Measurements from ENCODE around the gene CNPY1. TPM values are rescaled to one million over a fixed set of nuclear protein-coding genes. Genes with fewer than 3 reads are reported as not detected.

The CNPY1 gene
- total RNA-seq, 2 donors from 2014 or later: not detected

GRCh38 chr7:155543926-155544325, 2.4 kb downstream of the CNPY1 start:
- Histone ChIP-seq H3K9me3 (no peaks in the 10 kb centered on the region), H3K4me1 (no peaks in the 10 kb centered on the region), H3K9ac (ENCODE audit: low read depth in 2 of 2, low read length in 2 of 2) (no peak overlapping the region), H3K27ac (no peak overlapping the region), H3K4me3 (no peak overlapping the region), H3K36me3 (no peaks in the 10 kb centered on the region), H3K27me3 (no peaks in the 10 kb centered on the region)
- TF ChIP-seq, protein P1, sequence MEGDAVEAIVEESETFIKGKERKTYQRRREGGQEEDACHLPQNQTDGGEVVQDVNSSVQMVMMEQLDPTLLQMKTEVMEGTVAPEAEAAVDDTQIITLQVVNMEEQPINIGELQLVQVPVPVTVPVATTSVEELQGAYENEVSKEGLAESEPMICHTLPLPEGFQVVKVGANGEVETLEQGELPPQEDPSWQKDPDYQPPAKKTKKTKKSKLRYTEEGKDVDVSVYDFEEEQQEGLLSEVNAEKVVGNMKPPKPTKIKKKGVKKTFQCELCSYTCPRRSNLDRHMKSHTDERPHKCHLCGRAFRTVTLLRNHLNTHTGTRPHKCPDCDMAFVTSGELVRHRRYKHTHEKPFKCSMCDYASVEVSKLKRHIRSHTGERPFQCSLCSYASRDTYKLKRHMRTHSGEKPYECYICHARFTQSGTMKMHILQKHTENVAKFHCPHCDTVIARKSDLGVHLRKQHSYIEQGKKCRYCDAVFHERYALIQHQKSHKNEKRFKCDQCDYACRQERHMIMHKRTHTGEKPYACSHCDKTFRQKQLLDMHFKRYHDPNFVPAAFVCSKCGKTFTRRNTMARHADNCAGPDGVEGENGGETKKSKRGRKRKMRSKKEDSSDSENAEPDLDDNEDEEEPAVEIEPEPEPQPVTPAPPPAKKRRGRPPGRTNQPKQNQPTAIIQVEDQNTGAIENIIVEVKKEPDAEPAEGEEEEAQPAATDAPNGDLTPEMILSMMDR (IDR thresholded peaks at IDR 0.05): no peak
- DNase-seq: no peak
- intact Hi-C loops (cut with DNase I): no loop called here

DNA sequence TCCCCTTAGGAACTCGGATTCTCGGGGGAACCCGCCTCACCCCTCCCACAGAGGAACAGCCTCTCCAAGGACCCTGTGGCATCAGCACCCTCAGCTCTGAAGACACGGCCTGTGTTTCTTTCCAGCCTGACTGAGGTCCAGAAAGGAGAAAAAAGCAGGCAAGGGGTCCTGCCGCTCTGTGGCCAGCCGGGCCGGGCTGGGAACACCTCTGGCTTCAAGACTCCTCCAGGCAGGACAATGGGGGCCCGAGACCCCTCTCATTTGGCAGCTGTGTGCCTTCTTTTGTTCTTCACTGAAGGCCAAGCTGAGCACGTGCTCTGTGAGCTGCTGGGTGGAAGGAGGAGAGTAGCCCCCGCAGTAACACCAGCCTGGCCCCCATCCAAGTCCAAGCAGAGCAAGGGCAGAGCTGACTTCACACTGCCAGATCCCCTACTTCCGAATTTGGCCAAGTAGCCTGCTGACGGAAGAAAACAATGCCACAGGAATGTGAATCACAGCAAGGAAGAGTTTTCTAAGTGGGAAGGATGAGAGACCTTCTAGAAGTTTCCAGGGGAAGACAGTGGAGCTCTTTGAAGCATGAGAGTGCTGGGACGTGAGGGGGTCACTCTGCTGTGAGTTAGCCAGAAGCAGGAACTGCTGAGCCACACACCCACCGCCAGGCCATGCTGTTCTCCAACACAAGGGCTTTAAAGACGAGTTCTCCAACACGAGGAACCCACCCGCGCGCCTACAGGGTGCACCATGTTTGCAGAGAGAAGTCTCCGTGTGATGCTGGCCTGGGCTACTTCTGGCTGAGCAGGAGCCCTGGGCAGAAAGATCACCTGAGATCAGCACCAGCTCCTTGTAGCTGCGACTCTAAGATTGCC, 3.1 kb downstream of the CNPY1 start:
- no peak for DNase-seq
- TF ChIP-seq, protein P1 (IDR thresholded peaks at IDR 0.05): no peak
- Histone ChIP-seq H3K4me3 (no peak overlapping the region), H3K9me3 (no peaks in the 10 kb centered on the region), H3K9ac (ENCODE audit: low read depth in 2 of 2, low read length in 2 of 2) (no peak overlapping the region), H3K36me3 (no peaks in the 10 kb centered on the region), H3K27ac (no peak overlapping the region), H3K27me3 (no peaks in the 10 kb centered on the region), H3K4me1 (no peaks in the 10 kb centered on the region)
- intact Hi-C loops (cut with DNase I): no loop called here

GRCh38 chr7:155541986-155542675, 4.2 kb downstream of the CNPY1 start:
- TF ChIP-seq, protein P1 (IDR thresholded peaks at IDR 0.05): no peak
- Histone ChIP-seq H3K9ac (ENCODE audit: low read depth in 2 of 2, low read length in 2 of 2) (no peak overlapping the region), H3K4me3 (no peak overlapping the region), H3K36me3 (no peaks in the 10 kb centered on the region), H3K27me3 (no peaks in the 10 kb centered on the region), H3K27ac (no peak overlapping the region), H3K4me1 (no peaks in the 10 kb centered on the region), H3K9me3 (no peaks in the 10 kb centered on the region)
- intact Hi-C loops (cut with DNase I): no loop called here
- DNase-seq: no peak

DNA sequence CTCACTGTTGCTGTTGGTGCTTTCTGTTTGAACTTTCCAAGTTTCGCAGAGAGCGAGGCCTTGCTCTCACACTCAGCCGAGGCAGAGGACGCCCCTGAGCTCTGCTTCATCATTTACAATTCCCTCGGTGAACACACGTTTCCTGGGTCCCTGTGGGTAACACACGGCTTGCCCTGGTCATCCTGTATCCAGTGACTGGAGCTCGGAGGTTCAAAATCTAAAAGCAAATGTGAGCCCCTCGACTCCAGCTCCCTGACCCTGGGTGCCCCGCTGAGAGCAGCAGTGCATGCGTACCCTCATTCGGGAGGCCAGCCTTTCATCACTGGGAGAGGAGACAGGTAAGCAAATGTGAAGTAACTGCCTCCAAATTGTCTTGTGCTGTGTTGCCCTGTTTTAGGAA, 5.8 kb downstream of the CNPY1 start:
- intact Hi-C loops (cut with DNase I): no loop called here
- TF ChIP-seq, protein P1 (IDR thresholded peaks at IDR 0.05): no peak
- peaks cover 6% of the 10 kb centered on the region for H3K27me3 ChIP-seq
- no peak overlapping the region for H3K4me3 ChIP-seq
- no peak overlapping the region for H3K9ac ChIP-seq (ENCODE audit: low read depth in 2 of 2, low read length in 2 of 2)
- no peaks in the 10 kb centered on the region for H3K9me3 ChIP-seq
- no peak overlapping the region for H3K27ac ChIP-seq
- no peak for DNase-seq
- no peaks in the 10 kb centered on the region for H3K4me1 ChIP-seq
- no peaks in the 10 kb centered on the region for H3K36me3 ChIP-seq

DNA sequence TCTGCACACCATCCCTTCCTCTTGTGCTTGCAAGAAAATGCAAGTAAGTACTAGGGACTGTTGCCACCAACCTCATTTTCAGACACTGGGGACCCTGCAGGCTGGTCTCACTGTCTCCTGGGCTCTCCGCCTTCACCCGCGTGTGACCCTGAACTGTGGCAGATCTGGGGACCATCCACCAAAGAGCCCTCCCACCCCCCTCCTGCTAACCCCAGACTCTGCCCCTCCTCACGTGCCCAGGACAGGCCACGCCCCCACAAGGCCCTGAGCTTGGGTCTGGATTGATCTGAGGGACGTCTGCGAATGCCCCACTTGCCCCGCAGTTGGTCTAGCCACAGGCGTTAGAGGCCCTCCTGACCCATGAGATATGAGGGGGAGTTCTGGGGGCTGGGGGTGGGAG, 8.1 kb downstream of the CNPY1 start:
- DNase-seq: no peak
- peaks cover 3% of the 10 kb centered on the region for H3K4me1 ChIP-seq
- no peak overlapping the region for H3K27ac ChIP-seq
- no peaks in the 10 kb centered on the region for H3K36me3 ChIP-seq
- H3K4me3 ChIP-seq: no peak overlapping the region
- TF ChIP-seq, protein P1 (IDR thresholded peaks at IDR 0.05): no peak
- intact Hi-C loops (cut with DNase I): no loop called here
- peaks cover 23% of the 10 kb centered on the region for H3K27me3 ChIP-seq
- no peak overlapping the region for H3K9ac ChIP-seq (ENCODE audit: low read depth in 2 of 2, low read length in 2 of 2)
- no peaks in the 10 kb centered on the region for H3K9me3 ChIP-seq
